GM18858 (cell line): ENCODE results near the gene UBE2J1.
"Not testable (repeated sequence)": the region's sequence is repeated elsewhere in the genome, so short reads cannot be mapped to it uniquely, and the experiment has no call there.

ENCODE experiments used
- ATAC-seq: cut with Tn5 transposase; IDR thresholded peaks from one replicate; pipeline ENCODE4 v1.9.1; 2021; ENCODE audit not compliant: unreplicated experiment

UBE2J1 gene, protein sequence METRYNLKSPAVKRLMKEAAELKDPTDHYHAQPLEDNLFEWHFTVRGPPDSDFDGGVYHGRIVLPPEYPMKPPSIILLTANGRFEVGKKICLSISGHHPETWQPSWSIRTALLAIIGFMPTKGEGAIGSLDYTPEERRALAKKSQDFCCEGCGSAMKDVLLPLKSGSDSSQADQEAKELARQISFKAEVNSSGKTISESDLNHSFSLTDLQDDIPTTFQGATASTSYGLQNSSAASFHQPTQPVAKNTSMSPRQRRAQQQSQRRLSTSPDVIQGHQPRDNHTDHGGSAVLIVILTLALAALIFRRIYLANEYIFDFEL

DNA sequence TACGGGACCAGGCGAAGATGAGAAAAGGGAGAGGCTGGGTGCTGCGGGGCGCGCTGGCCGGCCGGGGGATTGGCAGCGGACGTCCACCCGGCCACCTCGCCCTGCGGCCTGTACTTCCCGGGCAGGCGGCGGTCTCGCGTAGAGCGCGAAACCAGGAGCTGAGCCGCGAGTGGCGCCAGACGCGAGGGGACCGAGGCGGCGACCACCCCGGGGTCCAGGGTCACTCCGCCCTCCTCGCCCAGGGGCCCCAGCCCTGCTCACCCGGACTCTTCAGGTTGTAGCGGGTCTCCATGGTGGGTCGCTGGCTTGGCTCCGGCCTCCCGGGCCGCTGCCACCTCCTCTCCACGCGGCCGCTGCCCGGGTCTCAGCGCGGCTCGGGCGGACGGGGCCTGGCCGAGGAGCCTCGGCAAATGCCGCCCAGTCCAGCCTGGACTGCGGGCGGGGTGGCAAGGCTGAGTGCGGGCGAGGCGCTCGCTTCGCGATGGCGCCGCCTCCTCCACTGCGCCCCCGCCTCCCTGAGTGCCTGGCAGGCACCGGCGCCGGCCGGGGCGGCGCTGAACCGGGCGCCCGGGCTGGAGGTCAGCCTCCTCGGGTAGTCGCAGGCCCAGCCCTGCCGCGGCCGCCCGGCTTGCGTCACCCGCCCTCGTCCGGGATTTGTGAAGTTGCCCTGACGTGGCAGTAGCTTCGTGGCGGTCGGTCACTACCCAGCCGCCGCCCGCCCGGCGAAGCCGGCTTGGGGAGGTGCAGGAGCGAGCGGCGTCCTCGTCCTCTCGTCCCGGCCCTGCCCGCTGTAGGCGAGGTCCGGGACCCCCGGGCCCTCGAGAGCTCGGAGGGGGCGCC, at the start of gene UBE2J1:
UBE2J1 (minus strand) TSS at position 445 of the 840 bp plus-strand sequence; CDS start at position 292, 153 bp downstream.
- peak; percentile 28 for ATAC-seq

DNA sequence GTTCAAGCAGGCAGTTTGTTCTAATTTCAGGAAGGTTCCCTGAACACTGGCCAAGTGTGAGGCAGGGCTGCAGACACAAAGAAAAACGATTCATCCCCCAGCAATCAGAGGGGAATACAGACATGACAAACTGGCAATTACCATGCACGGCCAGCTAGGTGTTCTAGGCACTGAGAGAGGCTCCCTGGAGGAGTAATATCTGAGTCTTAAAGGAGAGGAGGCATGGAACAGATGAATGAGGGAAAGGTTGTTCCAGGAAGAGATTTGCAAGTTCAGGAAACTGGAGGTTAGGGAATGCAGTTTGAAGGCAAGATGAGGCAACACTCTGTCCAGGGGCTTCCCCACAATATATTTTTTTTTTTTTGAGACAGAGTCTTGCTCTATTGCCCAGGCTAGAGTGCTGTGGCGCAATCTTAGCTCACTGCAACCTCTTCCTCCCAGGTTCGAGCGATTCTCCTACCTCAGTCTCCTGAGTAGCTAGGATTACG, 48.4 kb upstream of the UBE2J1 start:
- ATAC-seq: no peak

DNA sequence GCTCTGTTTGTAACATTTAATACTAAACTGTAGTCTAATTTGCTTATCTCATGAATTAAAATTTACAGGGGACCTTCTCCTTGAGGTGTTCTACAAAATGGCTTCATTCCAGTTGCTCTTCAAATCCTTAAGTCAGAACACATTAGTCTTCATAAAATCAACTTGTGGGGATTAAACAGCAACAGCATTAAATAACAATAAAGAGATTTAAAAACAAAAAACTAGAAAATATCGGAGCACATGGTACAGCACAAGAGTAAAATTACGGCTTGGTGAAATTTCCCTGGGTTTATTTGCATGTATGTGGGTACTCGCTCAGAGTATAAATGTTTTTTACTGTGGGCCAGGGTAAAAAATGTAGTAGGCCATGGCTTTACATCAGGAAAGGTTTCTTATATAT, 47.5 kb upstream of the UBE2J1 start:
- ATAC-seq: no peak

DNA sequence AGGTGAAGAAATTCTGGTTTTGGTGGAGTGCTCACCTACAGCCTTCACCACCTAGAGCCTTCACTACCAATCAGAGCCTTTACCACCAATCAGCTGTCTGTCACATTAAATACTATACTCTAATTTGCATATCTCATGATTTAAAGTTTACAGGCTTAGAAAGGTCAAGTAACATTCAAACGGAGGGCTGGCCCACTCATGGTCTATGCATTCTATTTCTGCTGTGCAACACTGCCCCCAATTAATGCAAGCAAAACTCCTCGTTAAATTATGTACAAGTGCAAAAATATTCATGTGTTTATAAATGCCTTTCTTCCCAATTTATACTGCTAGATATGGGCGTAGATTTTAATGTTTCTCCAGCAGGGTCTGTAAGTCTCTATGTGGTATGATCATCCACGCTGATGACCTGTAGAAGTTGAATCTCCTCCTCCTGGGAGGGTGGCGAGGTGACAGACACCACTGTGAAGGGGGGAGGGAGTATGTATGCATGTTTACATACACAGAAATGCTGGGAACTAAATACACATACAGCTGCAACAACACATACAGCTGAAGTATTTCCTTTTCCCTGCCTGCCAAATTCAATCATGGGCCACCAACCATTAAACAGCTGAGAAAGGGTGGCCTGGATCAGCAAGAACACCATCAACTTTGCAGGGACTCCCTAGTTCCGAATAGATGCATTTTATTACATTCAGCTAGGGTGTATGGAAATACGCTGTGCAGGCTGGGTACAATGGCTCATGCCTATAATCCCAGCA, 46.4 kb upstream of the UBE2J1 start:
- ATAC-seq: no peak

DNA sequence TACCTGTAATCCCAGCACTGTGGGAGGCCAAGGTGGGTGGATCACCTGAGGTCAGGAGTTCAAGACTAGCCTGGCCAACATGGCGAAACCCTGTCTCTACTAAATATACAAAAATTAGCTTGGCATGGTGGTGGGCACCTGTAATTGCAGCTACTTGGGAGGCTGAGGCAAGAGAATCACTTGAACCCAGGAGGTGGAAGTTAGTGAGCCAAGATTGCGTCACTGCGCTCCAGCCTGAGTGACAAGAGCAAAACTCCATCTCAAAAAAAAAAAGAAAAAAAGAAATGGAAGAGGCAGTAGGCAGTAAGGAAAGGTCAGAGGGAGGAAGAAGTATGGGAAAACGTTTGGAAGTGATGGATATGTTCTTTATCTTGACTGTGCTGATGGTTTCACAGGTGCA, 45.4 kb upstream of the UBE2J1 start:
- not testable (repeated sequence) for ATAC-seq

DNA sequence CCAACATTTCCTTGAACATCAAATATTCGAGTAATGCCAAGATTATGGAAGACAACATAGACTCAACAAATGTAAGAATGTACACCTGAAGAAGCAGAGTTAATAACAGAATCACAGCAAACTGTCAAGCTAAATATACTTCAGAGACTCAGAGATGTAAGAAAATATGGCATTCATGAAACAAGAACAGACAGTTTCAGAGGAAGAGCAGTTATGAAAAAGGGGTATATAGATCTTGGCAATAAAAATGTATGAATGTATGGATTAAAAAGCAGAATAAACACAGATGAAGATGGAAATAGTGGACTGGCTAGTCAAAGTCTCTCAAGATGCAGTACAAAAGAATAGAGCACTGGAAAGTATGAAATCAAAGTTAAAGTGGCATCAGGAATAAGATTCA, 41.1 kb upstream of the UBE2J1 start:
- no peak for ATAC-seq

DNA sequence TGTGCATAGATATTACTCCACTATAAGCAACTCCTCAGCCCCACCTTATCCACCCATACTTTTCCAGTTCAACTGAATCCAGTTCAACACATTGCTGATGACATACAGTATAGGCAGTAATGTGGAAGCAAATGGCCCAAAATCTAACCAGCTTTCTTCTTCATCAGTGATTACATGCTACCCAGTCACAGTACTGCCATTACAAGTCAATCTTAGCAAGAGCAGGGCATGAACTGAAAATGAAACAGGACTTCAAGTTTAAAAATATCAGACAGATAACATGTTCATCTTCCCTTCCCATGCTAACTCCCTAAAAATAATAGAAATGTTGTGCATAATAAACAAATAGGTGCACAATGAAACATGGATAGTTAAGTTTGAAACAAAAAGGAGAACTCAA, 40.3 kb upstream of the UBE2J1 start:
- ATAC-seq: no peak

DNA sequence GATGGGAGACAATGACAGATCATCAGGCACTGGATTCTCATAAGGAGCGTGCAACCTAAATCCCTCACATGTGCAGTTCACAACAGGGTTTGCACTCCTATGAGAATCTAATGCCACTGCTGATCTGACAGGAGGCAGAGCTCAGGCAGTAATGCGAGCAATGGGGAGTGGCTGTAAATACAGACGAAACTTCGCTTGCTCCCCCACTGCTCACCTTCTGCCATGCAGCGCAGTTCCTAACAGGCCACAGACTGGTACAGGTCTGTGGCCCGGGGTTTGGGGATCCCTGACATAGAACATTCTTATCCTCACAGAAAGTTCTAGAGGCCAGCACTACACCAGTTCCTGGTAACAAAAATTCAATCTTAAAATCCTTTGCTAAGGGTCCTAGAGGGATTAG, 36.3 kb upstream of the UBE2J1 start:
- no peak for ATAC-seq

DNA sequence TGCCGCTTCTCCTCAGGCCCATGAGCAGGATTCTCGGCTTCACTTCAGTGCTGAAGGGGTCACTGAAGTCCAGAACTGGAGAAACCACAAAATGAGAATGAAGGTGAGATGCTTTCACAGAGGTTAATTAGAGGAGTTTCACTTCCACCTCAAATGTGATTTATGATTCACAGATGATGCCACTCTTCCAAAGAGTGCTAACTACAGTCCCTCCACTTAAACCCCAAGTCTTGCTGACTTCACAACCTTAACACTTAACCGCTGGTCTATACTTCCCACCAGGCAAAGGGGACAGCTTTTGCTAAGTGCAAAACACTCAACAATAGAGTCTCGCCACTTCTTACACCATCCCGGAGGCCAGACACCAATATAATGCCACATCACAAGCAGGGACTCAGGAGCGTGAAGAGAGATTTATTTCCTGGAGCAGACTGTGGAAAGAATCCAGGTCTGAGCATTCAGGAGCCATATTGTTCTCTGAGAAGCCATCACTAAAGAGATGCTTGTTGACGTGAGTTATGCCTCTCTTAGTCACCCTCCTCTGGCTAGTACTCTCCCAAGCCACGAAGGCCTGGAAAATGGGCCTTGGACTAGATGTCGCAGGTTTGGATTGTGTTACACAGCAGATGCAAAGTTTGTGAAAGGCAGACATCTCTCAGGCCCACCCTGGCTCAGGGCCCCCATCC, 35.1 kb upstream of the UBE2J1 start:
- peak; percentile 92 for ATAC-seq

DNA sequence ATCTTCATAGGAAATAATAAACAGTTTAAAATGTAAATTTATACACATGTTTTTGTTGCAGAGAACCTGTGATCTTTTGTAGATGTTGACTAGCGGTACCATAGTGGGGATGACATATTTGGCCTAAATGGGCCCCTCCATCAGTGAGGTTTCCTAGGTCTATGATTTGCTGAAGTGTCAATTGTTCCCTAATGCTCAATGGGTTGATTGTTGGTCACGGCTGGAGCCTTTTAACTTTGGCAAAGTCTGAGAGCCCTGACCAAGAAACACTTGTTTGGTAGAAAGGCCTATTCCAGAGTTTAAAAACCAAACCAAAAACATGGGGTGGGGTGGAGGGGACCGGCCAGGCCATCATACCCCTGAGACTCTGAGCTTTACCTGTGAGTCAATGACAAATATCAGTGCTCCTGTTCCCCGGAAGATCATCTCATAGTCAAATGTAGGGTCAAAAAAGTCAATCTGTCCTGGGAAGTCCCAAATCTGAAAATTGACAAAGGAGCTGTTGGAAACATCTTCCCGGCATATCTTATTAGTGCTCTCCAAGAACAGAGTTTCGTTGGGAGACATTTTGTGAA, 34.5 kb upstream of the UBE2J1 start:
- no peak for ATAC-seq

DNA sequence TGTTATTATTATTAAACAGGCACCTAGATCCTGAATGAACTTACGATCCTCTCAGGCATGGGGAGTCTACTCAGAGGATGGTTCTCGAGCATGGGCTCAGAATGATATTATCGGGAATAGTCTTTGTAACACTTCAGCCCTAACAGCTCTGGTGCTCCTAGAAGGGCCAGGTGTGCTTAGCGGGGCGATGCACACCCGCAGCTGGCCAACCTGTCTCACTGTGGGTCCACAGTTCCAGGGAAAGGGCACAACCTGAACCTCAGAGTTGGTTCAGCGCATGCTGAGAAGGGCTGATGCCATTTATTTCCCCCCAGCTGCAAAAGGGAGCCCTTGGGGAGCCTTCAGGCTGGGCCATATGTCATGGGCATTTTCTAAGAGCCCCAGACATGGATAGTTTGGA, 33.3 kb upstream of the UBE2J1 start:
- ATAC-seq: no peak

DNA sequence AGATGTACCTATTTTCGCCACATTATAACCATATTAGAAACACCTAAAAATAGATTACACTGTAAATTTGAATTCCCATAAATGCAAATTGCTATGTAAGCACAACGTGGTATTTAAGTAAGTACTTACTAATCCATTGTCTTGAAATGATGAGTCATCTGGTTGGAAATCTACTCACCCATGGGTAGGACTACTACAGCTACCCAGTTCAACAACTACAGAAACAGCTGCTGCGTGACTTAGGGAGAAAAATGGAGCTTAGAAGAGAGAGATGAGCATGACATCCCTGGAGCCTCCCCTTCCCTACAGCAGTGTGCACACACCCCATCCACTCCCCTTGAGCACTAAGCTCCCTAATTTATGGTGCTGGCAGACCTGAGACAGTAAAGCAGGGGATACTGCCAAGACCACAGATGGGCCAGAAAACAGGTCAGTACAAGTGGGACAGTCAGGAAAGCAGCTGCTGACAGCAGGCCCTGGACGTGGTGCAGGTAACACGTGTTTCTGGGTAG, 32.7 kb upstream of the UBE2J1 start:
- peak; percentile 48 for ATAC-seq

DNA sequence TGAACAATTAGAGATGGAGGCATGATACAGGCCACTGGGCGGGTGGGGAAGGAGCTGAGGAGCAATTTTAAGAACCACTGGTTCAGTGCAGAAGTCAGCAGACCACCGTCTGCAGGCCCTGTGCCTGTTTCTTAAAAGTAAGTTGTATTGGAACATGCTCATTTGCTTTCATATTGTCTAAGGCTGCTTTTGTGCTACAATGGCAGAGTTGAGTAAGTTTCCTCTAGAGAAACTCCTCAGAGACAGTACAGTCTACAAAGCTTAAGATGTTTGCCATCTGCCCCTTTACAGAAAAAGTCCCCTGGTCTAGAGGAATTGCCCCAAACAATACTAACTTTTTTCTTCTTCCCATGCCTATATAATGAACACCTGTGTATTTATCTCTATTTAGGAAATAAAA, 28.5 kb upstream of the UBE2J1 start:
- no peak for ATAC-seq

DNA sequence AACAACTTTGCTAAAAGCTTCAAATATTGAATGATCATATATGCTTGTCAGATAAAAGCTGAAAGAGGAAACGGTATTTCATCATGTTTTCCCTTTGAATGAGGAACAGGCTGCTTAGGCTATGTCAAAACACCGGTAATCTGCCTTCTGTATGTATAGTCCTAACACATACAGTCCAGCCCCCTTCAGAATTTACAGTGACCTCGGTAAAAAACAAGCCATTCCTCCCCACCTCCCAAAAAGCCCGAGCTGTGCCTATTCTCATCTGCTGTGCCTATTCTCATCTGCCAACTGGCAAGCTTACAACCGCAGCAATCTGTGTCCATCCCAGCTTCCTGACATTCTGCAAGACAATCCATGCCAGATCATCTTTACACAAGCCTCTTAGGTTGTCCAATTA, 26.8 kb upstream of the UBE2J1 start:
- ATAC-seq: no peak

DNA sequence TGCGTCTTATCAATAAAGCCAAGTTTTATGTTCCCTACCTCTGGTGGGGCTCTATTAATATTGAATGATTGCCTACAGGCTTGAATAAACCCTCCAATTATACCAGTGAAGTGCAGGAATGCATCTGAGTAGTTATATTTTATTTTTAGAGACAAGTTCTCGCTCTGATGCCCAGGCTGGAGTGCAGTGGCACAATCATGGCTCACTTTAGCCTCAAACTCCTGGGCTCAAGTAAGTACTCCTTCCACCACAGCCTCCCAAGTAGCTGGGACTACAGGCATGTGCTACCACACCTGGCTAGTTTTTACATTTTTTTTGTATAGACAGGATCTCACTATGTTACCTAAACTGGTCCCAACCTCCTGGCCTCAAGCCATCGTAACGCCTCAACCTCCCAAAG, 26.1 kb upstream of the UBE2J1 start:
- no peak for ATAC-seq

DNA sequence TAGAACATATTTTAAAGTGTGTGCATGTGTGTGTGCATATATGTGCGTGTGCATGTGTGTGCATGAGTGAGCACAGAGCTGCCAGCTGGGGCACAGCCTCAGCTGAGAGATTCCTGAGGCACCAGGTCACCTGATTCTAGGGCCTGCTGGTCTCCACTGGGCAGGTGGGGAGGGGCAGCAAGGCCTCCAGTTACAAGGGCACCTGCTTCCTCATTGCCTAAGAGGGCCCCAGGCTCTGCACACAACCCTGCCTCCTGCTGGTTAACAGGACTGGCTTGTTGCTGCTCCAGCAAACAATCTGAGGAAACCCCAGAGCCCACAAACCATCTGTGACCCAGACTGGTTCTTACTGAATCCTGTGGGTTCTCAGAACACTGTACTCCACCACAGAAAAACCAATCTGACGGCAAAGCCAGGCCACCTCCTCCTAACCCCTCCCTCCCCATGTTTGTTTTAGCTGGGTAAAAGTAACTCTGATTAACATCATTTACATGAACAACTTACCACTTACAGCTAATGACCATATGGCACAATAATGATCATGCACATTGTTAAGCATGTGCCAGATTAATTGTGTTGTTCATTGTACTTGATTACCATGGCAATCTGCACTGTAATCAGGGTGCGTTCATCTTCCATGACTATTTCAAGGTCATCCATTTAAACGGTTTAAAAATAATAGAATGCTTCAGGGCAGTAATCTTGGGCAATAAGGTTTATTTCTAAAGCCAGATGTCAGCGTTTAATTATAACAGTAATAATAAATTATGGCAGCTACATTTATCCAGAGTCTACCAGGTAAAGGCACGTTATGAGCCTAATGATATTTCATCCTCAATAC, 23.1 kb upstream of the UBE2J1 start:
- peak; percentile 63 for ATAC-seq

DNA sequence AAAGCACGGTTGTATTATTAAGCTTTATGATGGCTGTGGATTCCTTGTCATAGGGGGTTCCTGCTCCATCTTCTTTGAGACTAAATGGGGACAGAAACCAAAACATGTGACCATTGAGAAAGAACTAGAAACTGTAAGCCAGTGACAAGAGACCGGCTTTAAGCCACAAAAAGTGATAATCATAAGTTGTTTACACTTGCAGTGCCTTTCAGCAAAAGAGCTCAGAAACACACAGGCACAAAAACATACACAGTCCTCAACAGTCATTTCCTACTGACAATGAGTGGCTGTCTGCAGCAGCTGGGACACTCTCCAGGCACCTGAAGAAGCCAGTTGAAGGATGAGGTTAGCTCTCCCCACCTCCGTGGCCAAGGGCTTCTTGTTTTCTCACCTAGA, 20.0 kb upstream of the UBE2J1 start:
- peak; percentile 37 for ATAC-seq

DNA sequence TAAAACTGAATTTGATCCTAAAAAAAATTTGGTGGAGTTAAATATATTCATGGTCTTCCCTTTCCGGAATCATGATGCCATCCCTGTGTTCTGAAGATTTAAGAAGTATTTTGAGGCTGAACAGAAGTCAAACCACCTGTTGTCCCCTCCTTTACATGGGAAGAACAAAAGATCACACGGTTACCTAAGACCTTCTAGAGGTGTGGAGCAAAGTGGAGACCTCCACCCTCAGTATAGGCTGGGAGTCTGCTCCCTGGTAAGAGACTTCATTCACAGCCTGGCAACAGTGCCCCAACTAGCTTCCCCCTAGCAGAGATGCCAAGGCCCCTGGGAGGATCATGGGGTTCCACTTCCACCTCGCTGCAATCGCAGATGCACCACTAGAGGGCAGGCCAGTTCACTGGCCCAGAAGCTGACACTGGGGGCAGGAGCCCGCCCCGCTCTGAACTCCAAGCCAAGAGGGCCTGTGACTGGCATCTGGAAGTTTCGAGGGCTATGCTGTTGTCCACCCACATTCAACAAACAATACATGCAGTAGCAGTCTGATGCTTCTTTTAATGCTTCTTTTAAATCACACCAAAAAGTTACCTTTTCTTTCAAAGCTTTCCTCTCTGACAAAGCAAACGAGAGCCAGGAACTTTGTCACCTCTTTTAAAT, 19.5 kb upstream of the UBE2J1 start:
- peak; percentile 56 for ATAC-seq

DNA sequence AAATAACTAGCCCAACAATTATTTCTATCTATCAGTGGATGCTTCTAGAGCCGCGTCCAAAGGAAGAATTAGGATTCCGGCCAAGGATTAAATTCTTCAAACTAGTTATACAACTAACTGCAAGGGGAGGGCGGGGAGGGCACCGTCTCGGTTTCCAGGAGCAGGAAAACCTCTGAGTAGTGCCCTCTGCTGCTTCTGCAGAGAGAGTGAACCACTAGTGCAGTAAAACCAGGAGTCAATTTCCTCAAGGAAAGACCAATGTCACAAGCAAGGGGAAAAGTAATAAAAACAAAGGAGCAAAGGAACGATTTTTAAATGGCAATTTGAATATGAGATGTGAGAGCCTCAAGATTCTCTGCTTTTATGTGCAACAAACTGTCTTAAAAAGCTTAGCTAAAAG, 16.5 kb upstream of the UBE2J1 start:
- ATAC-seq: no peak
